ENCODE measurements around the gene GRIN1. TPM values are rescaled to one million over a fixed set of nuclear protein-coding genes. Genes with fewer than 3 reads are reported as not detected.

The GRIN1 gene
- total RNA-seq, 1 experiment from 2014 or later = 2.9 TPM

DNA sequence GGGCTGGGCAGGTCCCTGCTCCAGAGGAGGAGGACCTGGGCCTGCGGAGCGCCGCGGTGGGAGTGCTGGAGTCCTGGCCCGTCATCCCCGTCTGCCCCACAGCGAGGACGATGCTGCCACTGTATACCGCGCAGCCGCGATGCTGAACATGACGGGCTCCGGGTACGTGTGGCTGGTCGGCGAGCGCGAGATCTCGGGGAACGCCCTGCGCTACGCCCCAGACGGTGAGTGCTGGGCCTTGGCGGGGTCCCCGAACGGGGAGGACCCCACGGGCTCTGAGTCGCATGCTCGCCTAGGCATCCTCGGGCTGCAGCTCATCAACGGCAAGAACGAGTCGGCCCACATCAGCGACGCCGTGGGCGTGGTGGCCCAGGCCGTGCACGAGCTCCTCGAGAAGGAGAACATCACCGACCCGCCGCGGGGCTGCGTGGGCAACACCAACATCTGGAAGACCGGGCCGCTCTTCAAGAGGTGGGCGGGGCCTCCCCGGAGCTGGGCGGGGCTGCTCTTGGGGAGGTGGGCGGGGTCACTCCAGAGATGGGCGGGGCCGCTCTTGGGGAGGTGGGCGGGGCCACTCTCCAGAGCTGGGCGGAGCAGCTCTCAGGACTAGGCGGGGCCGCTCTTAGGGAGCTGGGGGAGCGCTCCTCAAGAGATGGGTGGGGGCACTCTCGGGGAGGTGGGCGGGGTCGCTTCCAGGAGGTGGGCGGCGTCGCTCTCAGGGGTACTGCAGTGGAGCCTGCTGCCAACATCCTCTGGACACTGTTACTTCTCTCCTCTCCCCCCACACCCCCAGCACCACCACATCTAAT is 17.8 kb downstream of the GRIN1 start:
- Histone ChIP-seq H3K14ac (ENCODE audit: insufficient read depth, low read length) (peak overlapping the region; percentile 11; the same call in 1 of the 2 replicates), H3K79me2 (ENCODE audit: insufficient read depth, low read length) (no peaks in the 10 kb centered on the region), H3T11ph (ENCODE audit: low read length) (no peak overlapping the region), H3K23ac (ENCODE audit: insufficient read length, low read depth, low read length) (no peak overlapping the region), H3K27me3 (ENCODE audit: insufficient read depth, low read length) (peaks cover 28% of the 10 kb centered on the region; the same call in 1 of the 2 replicates), H2AFZ (ENCODE audit: low read length) (no peak overlapping the region), H2BK5ac (ENCODE audit: insufficient read length, low read length) (no peak overlapping the region), H3K79me1 (ENCODE audit: insufficient read depth, low read depth, low read length, poor library complexity, severe bottlenecking) (no peaks in the 10 kb centered on the region), H3K4me1 (ENCODE audit: insufficient read depth, low read length) (no peaks in the 10 kb centered on the region), H3K18ac (ENCODE audit: insufficient read length, low read depth, low read length) (no peak overlapping the region), H2BK15ac (ENCODE audit: low read depth, low read length) (no peak overlapping the region), H3K4me2 (ENCODE audit: insufficient read depth, insufficient read length, low read length) (peak overlapping the region; percentile 65), H3K27ac (ENCODE audit: insufficient read length, low read depth, low read length) (no peak overlapping the region), H2BK12ac (ENCODE audit: insufficient read length, low read depth, low read length) (no peak overlapping the region), H2BK120ac (ENCODE audit: low read depth, low read length, poor library complexity, severe bottlenecking) (no peak overlapping the region), H3K9ac (ENCODE audit: extremely low read depth, insufficient read length, low read length) (no peak overlapping the region), H4K20me1 (ENCODE audit: control insufficient read depth, insufficient read depth, insufficient read length) (no peaks in the 10 kb centered on the region), H3K4ac (ENCODE audit: low read depth, low read length) (no peak overlapping the region), H2AK5ac (ENCODE audit: insufficient read length, low read length) (no peak overlapping the region), H3K9me3 (ENCODE audit: control insufficient read depth, low read depth, low read length) (no peaks in the 10 kb centered on the region), H2BK20ac (ENCODE audit: low read depth, low read length, poor library complexity, severe bottlenecking) (no peak overlapping the region), H3K23me2 (ENCODE audit: insufficient read length, low read depth, low read length, poor library complexity, severe bottlenecking) (peaks cover 7% of the 10 kb centered on the region), H3K56ac (ENCODE audit: insufficient read length, low read depth, low read length) (no peak overlapping the region), H4K8ac (replicated peaks; ENCODE audit: insufficient read length, low read depth, low read length) (no peak overlapping the region), H4K91ac (ENCODE audit: insufficient read length, low read depth, low read length) (no peak overlapping the region), H4K5ac (ENCODE audit: insufficient read length, low read depth, low read length) (no peak overlapping the region)
- Mint-ChIP-seq H3K27ac (no peak overlapping the region), H3K36me3 (ENCODE audit: insufficient read depth in 1 of 3, low read depth in 3 of 3) (no peaks in the 10 kb centered on the region), H3K27me3 (ENCODE audit: low read depth) (peaks cover 69% of the 10 kb centered on the region), H3K4me1 (peaks cover 0 to 8% of the 10 kb centered on the region in 2 experiments; a peak in 2 of 4 replicates), H3K9me3 (no peaks in the 10 kb centered on the region), H3K4me3 (peak overlapping the region in 1 of 2 experiments; percentile 72; a peak in 3 of 5 replicates)
- no CpG with 5 or more reads among the region's 65 CpGs for WGBS (ENCODE audit: extremely low coverage, insufficient read length, low lambda C conversion rate)
- DNase-seq = peak; percentile 75
- TF ChIP-seq, protein P1, sequence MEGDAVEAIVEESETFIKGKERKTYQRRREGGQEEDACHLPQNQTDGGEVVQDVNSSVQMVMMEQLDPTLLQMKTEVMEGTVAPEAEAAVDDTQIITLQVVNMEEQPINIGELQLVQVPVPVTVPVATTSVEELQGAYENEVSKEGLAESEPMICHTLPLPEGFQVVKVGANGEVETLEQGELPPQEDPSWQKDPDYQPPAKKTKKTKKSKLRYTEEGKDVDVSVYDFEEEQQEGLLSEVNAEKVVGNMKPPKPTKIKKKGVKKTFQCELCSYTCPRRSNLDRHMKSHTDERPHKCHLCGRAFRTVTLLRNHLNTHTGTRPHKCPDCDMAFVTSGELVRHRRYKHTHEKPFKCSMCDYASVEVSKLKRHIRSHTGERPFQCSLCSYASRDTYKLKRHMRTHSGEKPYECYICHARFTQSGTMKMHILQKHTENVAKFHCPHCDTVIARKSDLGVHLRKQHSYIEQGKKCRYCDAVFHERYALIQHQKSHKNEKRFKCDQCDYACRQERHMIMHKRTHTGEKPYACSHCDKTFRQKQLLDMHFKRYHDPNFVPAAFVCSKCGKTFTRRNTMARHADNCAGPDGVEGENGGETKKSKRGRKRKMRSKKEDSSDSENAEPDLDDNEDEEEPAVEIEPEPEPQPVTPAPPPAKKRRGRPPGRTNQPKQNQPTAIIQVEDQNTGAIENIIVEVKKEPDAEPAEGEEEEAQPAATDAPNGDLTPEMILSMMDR (conservative IDR thresholded peaks at IDR 0.05) = no peak

Data from H9 (cell line).